ENCODE results near the gene BTNL2.
A peak's percentile ranks its signal among the peaks of the same experiment; 100 is the strongest.
"Not testable (repeated sequence)": the region's sequence is repeated elsewhere in the genome, so short reads cannot be mapped to it uniquely, and the experiment has no call there.

BTNL2 gene

GRCh38 chr6:32379545-32379944 is 27.4 kb downstream of the BTNL2 start:
- in situ Hi-C loops (cut with HindIII; ENCODE audit: low pct_ligation_motif_present, low pct_unique_long_range_greater_than_20kb, low sequenced_read_pairs): no loop called here
- no peak for DNase-seq

- no peak for DNase-seq
- in situ Hi-C loops (cut with HindIII; ENCODE audit: low pct_ligation_motif_present, low pct_unique_long_range_greater_than_20kb, low sequenced_read_pairs): no loop called here
Measured at GRCh38 chr6:32375739-32376529, 31.0 kb downstream of the BTNL2 start.

- DNase-seq: no peak
- in situ Hi-C loops (cut with HindIII; ENCODE audit: low pct_ligation_motif_present, low pct_unique_long_range_greater_than_20kb, low sequenced_read_pairs): no loop called here
Measured at GRCh38 chr6:32371803-32372202, 35.2 kb downstream of the BTNL2 start, which contains the start of gene TSBP1. Gene TSBP1 (minus strand): TSS chr6:32371903. CDS start chr6:32371706, 197 bp downstream.

- in situ Hi-C loops (cut with HindIII; ENCODE audit: low pct_ligation_motif_present, low pct_unique_long_range_greater_than_20kb, low sequenced_read_pairs): no loop called here
Measured at GRCh38 chr6:32371229-32371628, 35.8 kb downstream of the BTNL2 start.

GRCh38 chr6:32370505-32370904 is 36.5 kb downstream of the BTNL2 start:
- no peak for DNase-seq
- in situ Hi-C loops (cut with HindIII; ENCODE audit: low pct_ligation_motif_present, low pct_unique_long_range_greater_than_20kb, low sequenced_read_pairs): no loop called here

More at GRCh38 chr6:32371229-32371628, 35.8 kb downstream of the BTNL2 start:
- DNase-seq: no peak

- in situ Hi-C loops (cut with HindIII; ENCODE audit: low pct_ligation_motif_present, low pct_unique_long_range_greater_than_20kb, low sequenced_read_pairs): no loop called here
- DNase-seq: peak; percentile 62
Measured at GRCh38 chr6:32369660-32370059, 37.3 kb downstream of the BTNL2 start.

- in situ Hi-C loops (cut with HindIII; ENCODE audit: low pct_ligation_motif_present, low pct_unique_long_range_greater_than_20kb, low sequenced_read_pairs): no loop called here
- DNase-seq: no peak
Measured at GRCh38 chr6:32367644-32368043, 39.3 kb downstream of the BTNL2 start.

- in situ Hi-C loops (cut with HindIII; ENCODE audit: low pct_ligation_motif_present, low pct_unique_long_range_greater_than_20kb, low sequenced_read_pairs); DNase-seq: not testable (repeated sequence)
Measured at GRCh38 chr6:32359225-32359624, 47.8 kb downstream of the BTNL2 start.

- in situ Hi-C loops (cut with HindIII; ENCODE audit: low pct_ligation_motif_present, low pct_unique_long_range_greater_than_20kb, low sequenced_read_pairs); DNase-seq: not testable (repeated sequence)
Measured at GRCh38 chr6:32358548-32358947, 48.4 kb downstream of the BTNL2 start.

- in situ Hi-C loops (cut with HindIII; ENCODE audit: low pct_ligation_motif_present, low pct_unique_long_range_greater_than_20kb, low sequenced_read_pairs): no loop called here
- DNase-seq: no peak
Measured at GRCh38 chr6:32355018-32355417, 52.0 kb downstream of the BTNL2 start.

GRCh38 chr6:32353348-32353747 is 53.6 kb downstream of the BTNL2 start:
- in situ Hi-C loops (cut with HindIII; ENCODE audit: low pct_ligation_motif_present, low pct_unique_long_range_greater_than_20kb, low sequenced_read_pairs): no loop called here
- DNase-seq: no peak
